Measurements from ENCODE around the gene OPCML. TPM values are rescaled to one million over a fixed set of nuclear protein-coding genes. Genes with fewer than 3 reads are reported as not detected.
A peak's percentile ranks its signal among the peaks of the same experiment; 100 is the strongest.

OPCML gene
- total and polyA plus RNA-seq, 4 donors = 16.6 to 70.3 (median 58.1) TPM

GRCh38 chr11:133047036-133047770, 485.1 kb downstream of the OPCML start:
- Histone ChIP-seq H3K27me3 (ENCODE audit: control insufficient read depth, insufficient read depth, low read length) (peaks cover 5% of the 10 kb centered on the region), H3K4me3 (ENCODE audit: low read depth, low read length) (no peak overlapping the region), H3K27ac (ENCODE audit: low read depth, low read length) (no peak overlapping the region), H3K4me1 (ENCODE audit: control insufficient read depth, insufficient read depth, low read length) (peaks cover 20% of the 10 kb centered on the region), H3K36me3 (ENCODE audit: control insufficient read depth, insufficient read depth, low read length) (no peaks in the 10 kb centered on the region), H3K9me3 (ENCODE audit: control insufficient read depth, insufficient read depth, low read length) (no peaks in the 10 kb centered on the region)
- 22% methylated on average over 7 of the region's 15 CpGs for WGBS (ENCODE audit: insufficient coverage)
- peak in 1 of 6 donors; percentile 73 for DNase-seq (ENCODE audit: low read depth in 4 of 6, low spot score in 6 of 6)

- H3K27me3 ChIP-seq (ENCODE audit: control insufficient read depth, insufficient read depth, low read length) = peaks cover 6% of the 10 kb centered on the region
- peaks cover 25% of the 10 kb centered on the region for H3K4me1 ChIP-seq (ENCODE audit: control insufficient read depth, insufficient read depth, low read length)
Measured at GRCh38 chr11:133046252-133046651, 486.0 kb downstream of the OPCML start.

GRCh38 chr11:133041928-133042882, 490.1 kb downstream of the OPCML start:
- H3K9me3 ChIP-seq (ENCODE audit: control insufficient read depth, insufficient read depth, low read length) = no peaks in the 10 kb centered on the region
- H3K4me1 ChIP-seq (ENCODE audit: control insufficient read depth, insufficient read depth, low read length) = peaks cover 17% of the 10 kb centered on the region
- H3K27ac ChIP-seq (ENCODE audit: low read depth, low read length) = no peak overlapping the region
- no peaks in the 10 kb centered on the region for H3K36me3 ChIP-seq (ENCODE audit: control insufficient read depth, insufficient read depth, low read length)
- peaks cover 2% of the 10 kb centered on the region for H3K27me3 ChIP-seq (ENCODE audit: control insufficient read depth, insufficient read depth, low read length)
- H3K4me3 ChIP-seq (ENCODE audit: low read depth, low read length) = no peak overlapping the region
- 31% methylated on average over 11 of the region's 29 CpGs for WGBS (ENCODE audit: insufficient coverage)
- peak in 1 of 6 donors; percentile 59 for DNase-seq (ENCODE audit: low read depth in 4 of 6, low spot score in 6 of 6)

More at GRCh38 chr11:133046252-133046651, 486.0 kb downstream of the OPCML start:
- DNase-seq (ENCODE audit: low read depth in 4 of 6, low spot score in 6 of 6) = no peak
- no peaks in the 10 kb centered on the region for H3K9me3 ChIP-seq (ENCODE audit: control insufficient read depth, insufficient read depth, low read length)
- 71% methylated on average over 5 of the region's 7 CpGs for WGBS (ENCODE audit: insufficient coverage)
- H3K4me3 ChIP-seq (ENCODE audit: low read depth, low read length) = no peak overlapping the region
- H3K36me3 ChIP-seq (ENCODE audit: control insufficient read depth, insufficient read depth, low read length) = no peaks in the 10 kb centered on the region
- no peak overlapping the region for H3K27ac ChIP-seq (ENCODE audit: low read depth, low read length)

- peaks cover 2% of the 10 kb centered on the region for H3K27me3 ChIP-seq (ENCODE audit: control insufficient read depth, insufficient read depth, low read length)
- DNase-seq (ENCODE audit: low read depth in 4 of 6, low spot score in 6 of 6) = peak in 2 of 6 donors; percentile 33 to 76
- H3K4me1 ChIP-seq (ENCODE audit: control insufficient read depth, insufficient read depth, low read length) = peaks cover 14% of the 10 kb centered on the region
- no peak overlapping the region for H3K4me3 ChIP-seq (ENCODE audit: low read depth, low read length)
- H3K36me3 ChIP-seq (ENCODE audit: control insufficient read depth, insufficient read depth, low read length) = no peaks in the 10 kb centered on the region
- H3K27ac ChIP-seq (ENCODE audit: low read depth, low read length) = no peak overlapping the region
- H3K9me3 ChIP-seq (ENCODE audit: control insufficient read depth, insufficient read depth, low read length) = no peaks in the 10 kb centered on the region
- 80% methylated on average over 1 of the region's 4 CpGs for WGBS (ENCODE audit: insufficient coverage)
Measured at GRCh38 chr11:133041181-133041580, 491.1 kb downstream of the OPCML start.

- DNase-seq (ENCODE audit: low read depth in 4 of 6, low spot score in 6 of 6) = no peak
- H3K36me3 ChIP-seq (ENCODE audit: control insufficient read depth, insufficient read depth, low read length) = no peaks in the 10 kb centered on the region
- H3K27me3 ChIP-seq (ENCODE audit: control insufficient read depth, insufficient read depth, low read length) = peaks cover 2% of the 10 kb centered on the region
- H3K4me3 ChIP-seq (ENCODE audit: low read depth, low read length) = no peak overlapping the region
- H3K27ac ChIP-seq (ENCODE audit: low read depth, low read length) = no peak overlapping the region
- no peaks in the 10 kb centered on the region for H3K9me3 ChIP-seq (ENCODE audit: control insufficient read depth, insufficient read depth, low read length)
- peaks cover 14% of the 10 kb centered on the region for H3K4me1 ChIP-seq (ENCODE audit: control insufficient read depth, insufficient read depth, low read length)
- 62% methylated on average over 6 of the region's 8 CpGs for WGBS (ENCODE audit: insufficient coverage)
Measured at GRCh38 chr11:133040289-133040900, 491.9 kb downstream of the OPCML start.

- 64% methylated on average over 3 of the region's 4 CpGs for WGBS (ENCODE audit: insufficient coverage)
- no peaks in the 10 kb centered on the region for H3K36me3 ChIP-seq (ENCODE audit: control insufficient read depth, insufficient read depth, low read length)
- H3K27ac ChIP-seq (ENCODE audit: low read depth, low read length) = no peak overlapping the region
- H3K9me3 ChIP-seq (ENCODE audit: control insufficient read depth, insufficient read depth, low read length) = no peaks in the 10 kb centered on the region
- H3K27me3 ChIP-seq (ENCODE audit: control insufficient read depth, insufficient read depth, low read length) = peaks cover 2% of the 10 kb centered on the region
- peak in 1 of 6 donors; percentile 40 for DNase-seq (ENCODE audit: low read depth in 4 of 6, low spot score in 6 of 6)
- H3K4me3 ChIP-seq (ENCODE audit: low read depth, low read length) = no peak overlapping the region
- peaks cover 14% of the 10 kb centered on the region for H3K4me1 ChIP-seq (ENCODE audit: control insufficient read depth, insufficient read depth, low read length)
Measured at GRCh38 chr11:133038850-133039249, 493.5 kb downstream of the OPCML start.

- no peak for DNase-seq (ENCODE audit: low read depth in 4 of 6, low spot score in 6 of 6)
- WGBS (ENCODE audit: insufficient coverage) = 94% methylated on average over 4 of the region's 7 CpGs
- no peak overlapping the region for H3K4me3 ChIP-seq (ENCODE audit: low read depth, low read length)
- H3K9me3 ChIP-seq (ENCODE audit: control insufficient read depth, insufficient read depth, low read length) = no peaks in the 10 kb centered on the region
- H3K36me3 ChIP-seq (ENCODE audit: control insufficient read depth, insufficient read depth, low read length) = no peaks in the 10 kb centered on the region
- H3K27ac ChIP-seq (ENCODE audit: low read depth, low read length) = no peak overlapping the region
- no peaks in the 10 kb centered on the region for H3K4me1 ChIP-seq (ENCODE audit: control insufficient read depth, insufficient read depth, low read length)
- no peaks in the 10 kb centered on the region for H3K27me3 ChIP-seq (ENCODE audit: control insufficient read depth, insufficient read depth, low read length)
Measured at GRCh38 chr11:133034929-133035328, 497.4 kb downstream of the OPCML start.

- H3K9me3 ChIP-seq (ENCODE audit: control insufficient read depth, insufficient read depth, low read length) = no peaks in the 10 kb centered on the region
- H3K27ac ChIP-seq (ENCODE audit: low read depth, low read length) = no peak overlapping the region
- no peaks in the 10 kb centered on the region for H3K27me3 ChIP-seq (ENCODE audit: control insufficient read depth, insufficient read depth, low read length)
- no peaks in the 10 kb centered on the region for H3K36me3 ChIP-seq (ENCODE audit: control insufficient read depth, insufficient read depth, low read length)
- peaks cover 2% of the 10 kb centered on the region for H3K4me1 ChIP-seq (ENCODE audit: control insufficient read depth, insufficient read depth, low read length)
- DNase-seq (ENCODE audit: low read depth in 4 of 6, low spot score in 6 of 6) = no peak
- WGBS (ENCODE audit: insufficient coverage) = no CpG with 5 or more reads among the region's 5 CpGs
- no peak overlapping the region for H3K4me3 ChIP-seq (ENCODE audit: low read depth, low read length)
Measured at GRCh38 chr11:133029107-133029506, 503.2 kb downstream of the OPCML start.

- no peak for DNase-seq (ENCODE audit: low read depth in 4 of 6, low spot score in 6 of 6)
- Histone ChIP-seq H3K27ac (ENCODE audit: low read depth, low read length) (no peak overlapping the region), H3K4me1 (ENCODE audit: control insufficient read depth, insufficient read depth, low read length) (peaks cover 6% of the 10 kb centered on the region), H3K9me3 (ENCODE audit: control insufficient read depth, insufficient read depth, low read length) (no peaks in the 10 kb centered on the region), H3K4me3 (ENCODE audit: low read depth, low read length) (no peak overlapping the region), H3K36me3 (ENCODE audit: control insufficient read depth, insufficient read depth, low read length) (no peaks in the 10 kb centered on the region), H3K27me3 (ENCODE audit: control insufficient read depth, insufficient read depth, low read length) (no peaks in the 10 kb centered on the region)
- no CpG with 5 or more reads among the region's 1 CpG for WGBS (ENCODE audit: insufficient coverage)
Measured at GRCh38 chr11:133026952-133027351, 505.3 kb downstream of the OPCML start.

All from spinal cord (tissue), 10 donors.